GM19239 (cell line): ENCODE results near the gene CTAG1B.
"Not testable (repeated sequence)": the region's sequence is repeated elsewhere in the genome, so short reads cannot be mapped to it uniquely, and the experiment has no call there.

Source experiments
- DNase-seq: peaks from one replicate; pipeline ENCODE4 v3.0.0; 2011; ENCODE audit warnings: low spot score; ENCODE audit not compliant: insufficient read length
- FAIRE-seq: peaks from 2 replicates; lab custom pipeline; 2011; peaks lifted over from hg19 to GRCh38; lab: Jason Lieb, UNC

Gene CTAG1B

GRCh38 chrX:154619182-154619581 is at the start of gene CTAG1B:
Gene CTAG1B (minus strand): TSS chrX:154619282. CDS start chrX:154619218, 64 bp downstream.
- FAIRE-seq, DNase-seq: not testable (repeated sequence)

- FAIRE-seq: peak; percentile 67
- DNase-seq: no peak
Observed at GRCh38 chrX:154661899-154662298, 42.8 kb upstream of the CTAG1B start.

DNA sequence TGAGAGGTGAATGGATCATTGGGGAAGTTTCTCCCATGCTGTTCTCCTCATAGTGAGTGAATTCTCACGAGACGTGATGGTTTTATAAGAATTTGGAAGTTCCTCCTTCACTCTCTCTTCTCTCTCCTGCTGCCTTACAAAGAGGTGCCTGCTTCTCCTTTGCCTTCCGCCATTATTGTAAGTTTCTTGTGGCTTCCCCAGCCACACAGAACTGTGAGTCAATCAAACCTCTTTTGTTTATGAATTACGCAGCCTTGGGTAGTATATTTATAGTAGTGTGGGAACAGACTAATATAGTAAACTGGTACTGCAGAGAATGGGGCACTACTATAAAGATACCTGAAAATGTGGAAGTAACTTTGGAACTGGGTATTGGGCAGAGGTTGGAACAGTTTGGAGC is 42.1 kb upstream of the CTAG1B start:
- FAIRE-seq (no peak), DNase-seq (no peak)

GRCh38 chrX:154660541-154660940 is 41.5 kb upstream of the CTAG1B start:
- DNase-seq (no peak), FAIRE-seq (no peak)

DNA sequence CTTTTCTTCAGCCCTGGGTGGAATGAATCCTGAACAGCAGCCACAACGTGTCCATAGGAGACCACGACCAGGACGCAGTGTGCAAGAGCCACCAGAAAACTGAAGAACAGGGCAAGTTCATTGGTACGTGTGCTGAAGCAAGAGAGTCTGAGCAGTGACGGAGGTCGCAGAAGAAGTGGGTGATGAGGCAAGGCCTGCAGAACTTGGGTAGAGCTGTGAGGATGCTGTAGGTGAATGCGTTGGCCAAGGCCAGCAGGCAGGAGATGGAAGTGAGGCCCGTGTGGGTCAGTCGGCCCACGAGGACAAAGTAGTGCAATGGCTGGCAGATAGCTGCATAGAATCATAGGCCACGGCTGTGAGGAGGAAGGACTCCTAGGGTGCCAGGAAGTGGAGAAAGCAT is 39.9 kb upstream of the CTAG1B start:
- FAIRE-seq: no peak

DNA sequence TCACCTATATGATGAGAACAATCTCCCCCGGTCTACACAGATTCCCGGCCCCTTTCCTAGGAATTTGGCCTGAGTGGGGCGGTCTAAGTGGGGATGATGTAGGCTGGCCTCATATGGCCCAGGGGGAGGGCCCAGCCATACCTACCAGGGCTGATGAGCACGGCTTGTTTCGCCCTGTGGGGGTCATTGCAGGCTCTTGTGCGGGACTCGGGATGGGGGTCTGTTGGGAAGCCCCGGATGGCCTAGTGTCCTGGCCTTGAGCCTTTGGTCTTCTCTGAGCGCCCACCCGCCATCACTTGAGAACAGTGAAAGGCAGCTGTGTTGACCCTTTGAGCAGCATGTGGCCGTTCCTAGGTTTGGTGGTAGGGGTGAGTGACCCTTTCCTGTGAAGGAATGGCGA is 39.1 kb upstream of the CTAG1B start:
- DNase-seq (no peak), FAIRE-seq (no peak)

More for the DNA sequence above, 39.9 kb upstream of the CTAG1B start:
- DNase-seq: no peak

DNA sequence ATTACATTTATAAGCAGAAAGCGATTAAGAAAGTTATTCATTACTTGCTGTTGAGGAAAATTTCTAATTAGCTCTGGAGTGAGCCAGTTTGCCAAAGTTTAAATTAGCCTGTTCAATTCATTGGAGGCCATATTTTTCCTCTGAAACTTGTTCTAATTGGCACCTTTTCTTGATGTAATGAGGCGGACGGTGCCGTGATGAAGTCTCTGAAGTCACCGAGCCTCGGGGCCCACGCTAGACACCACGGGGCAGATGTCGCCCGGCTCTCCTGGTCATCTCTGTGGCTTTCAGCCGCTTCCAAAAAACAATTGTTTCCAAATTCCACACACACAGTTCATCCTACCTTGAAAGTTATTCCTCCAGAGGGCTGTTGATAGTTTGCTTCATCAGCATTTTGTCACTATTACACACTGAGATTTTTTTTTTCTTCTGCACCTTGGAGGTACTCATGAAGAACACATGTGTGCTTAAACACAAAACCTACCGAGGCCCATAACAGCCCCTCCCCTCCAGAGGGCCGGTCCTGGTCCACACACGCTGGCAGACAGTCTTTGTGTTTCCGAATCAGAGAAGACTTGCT is 38.2 kb upstream of the CTAG1B start:
- no peak for FAIRE-seq
- no peak for DNase-seq

- DNase-seq (no peak), FAIRE-seq (no peak)
Observed at GRCh38 chrX:154655786-154656185, 36.7 kb upstream of the CTAG1B start.

DNA sequence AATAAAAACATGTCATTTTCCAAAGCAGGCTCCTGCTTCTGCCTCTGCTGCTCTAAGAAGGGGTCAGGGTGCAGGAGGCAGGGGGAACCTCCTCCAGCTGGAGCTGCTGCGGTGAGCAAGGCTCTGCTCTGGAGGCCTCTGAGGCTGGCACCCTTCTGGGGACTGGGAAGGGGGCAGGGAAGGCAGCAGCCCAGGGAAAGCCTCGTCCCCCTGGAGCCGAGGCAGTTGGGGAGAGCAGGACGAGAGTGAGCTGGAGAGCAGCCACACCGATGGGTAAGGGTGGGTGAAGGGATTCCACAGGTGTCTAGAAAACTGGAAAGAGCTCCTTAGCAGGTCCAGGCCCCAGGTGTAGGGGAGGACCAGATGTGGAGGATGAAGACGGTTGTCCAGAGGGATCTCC is 36.3 kb upstream of the CTAG1B start:
- FAIRE-seq: no peak
- no peak for DNase-seq

DNA sequence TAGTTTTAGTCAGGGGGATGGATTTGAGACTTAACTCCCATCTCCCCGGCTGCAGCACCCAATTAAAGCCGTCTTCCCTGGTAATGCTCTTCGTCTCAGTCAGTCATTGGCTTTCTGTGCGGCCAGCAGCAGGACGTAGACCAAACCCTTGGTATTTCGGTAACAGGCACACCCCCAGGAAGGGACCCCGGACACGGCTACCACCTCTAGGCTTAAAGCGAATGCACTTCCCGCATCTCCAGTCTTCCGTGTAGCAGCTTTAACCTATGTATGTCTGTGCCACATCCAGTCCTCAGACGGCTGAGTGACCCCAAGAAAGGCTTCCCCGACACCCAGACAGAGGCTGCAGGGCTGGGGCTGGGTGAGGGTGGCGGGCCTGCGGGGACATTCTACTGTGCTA is 35.8 kb upstream of the CTAG1B start:
- FAIRE-seq (no peak), DNase-seq (no peak)

GRCh38 chrX:154654372-154654771 is 35.3 kb upstream of the CTAG1B start:
- FAIRE-seq (no peak), DNase-seq (no peak)

DNA sequence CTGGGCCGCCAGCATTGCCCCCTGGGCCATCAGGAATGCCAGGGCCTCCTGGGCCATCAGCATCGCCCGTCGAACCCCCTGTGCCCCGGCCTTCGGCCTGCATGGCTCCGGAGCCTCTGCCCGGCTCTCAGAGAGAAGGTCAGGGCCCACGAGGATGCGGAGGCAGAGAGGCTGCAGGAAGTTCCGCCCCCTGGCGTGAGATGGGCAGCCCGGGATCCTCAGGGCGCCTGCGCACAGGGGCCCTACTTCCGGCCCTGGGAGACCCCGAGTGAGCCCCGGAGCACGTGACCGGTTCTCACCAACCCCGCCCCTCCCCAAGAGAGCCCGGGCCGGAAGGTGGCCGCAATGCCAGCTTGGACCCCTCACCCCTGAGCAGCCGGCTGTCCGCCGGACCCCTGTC is 34.3 kb upstream of the CTAG1B start, which contains the start of gene CTAG2:
TSS of gene CTAG2 (minus strand) at position 167 of the 400 bp plus-strand sequence. CDS start at position 103, 64 bp downstream.
- FAIRE-seq, DNase-seq: not testable (repeated sequence)

DNA sequence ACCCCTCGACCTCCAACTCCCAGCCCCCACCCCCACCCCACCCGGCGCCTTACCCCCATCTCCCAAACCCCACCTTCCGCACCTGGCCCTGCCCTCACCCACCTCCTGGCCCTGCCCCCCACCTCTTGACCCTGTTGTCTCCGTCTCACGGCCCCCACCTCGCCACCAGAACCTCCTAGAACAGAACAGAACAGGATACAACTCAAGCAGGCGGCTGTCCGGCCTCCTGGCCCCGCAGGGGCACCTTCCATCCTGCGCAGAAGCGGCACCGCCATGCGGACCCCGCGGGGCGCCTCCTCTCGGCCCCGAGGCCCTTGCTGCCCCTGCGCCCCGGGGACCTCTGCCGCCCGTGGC is 33.9 kb upstream of the CTAG1B start:
- FAIRE-seq: no peak

GRCh38 chrX:154652311-154653047 is 33.4 kb upstream of the CTAG1B start:
- no peak for DNase-seq
- no peak for FAIRE-seq

More for the DNA sequence above, 33.9 kb upstream of the CTAG1B start:
- no peak for DNase-seq

GRCh38 chrX:154650221-154650510 is 31.1 kb upstream of the CTAG1B start:
- DNase-seq (no peak), FAIRE-seq (no peak)

GRCh38 chrX:154649503-154650220 is 30.6 kb upstream of the CTAG1B start:
- DNase-seq (no peak), FAIRE-seq (no peak)

- no peak for FAIRE-seq
- DNase-seq: no peak
Observed at GRCh38 chrX:154648931-154649330, 29.8 kb upstream of the CTAG1B start.

DNA sequence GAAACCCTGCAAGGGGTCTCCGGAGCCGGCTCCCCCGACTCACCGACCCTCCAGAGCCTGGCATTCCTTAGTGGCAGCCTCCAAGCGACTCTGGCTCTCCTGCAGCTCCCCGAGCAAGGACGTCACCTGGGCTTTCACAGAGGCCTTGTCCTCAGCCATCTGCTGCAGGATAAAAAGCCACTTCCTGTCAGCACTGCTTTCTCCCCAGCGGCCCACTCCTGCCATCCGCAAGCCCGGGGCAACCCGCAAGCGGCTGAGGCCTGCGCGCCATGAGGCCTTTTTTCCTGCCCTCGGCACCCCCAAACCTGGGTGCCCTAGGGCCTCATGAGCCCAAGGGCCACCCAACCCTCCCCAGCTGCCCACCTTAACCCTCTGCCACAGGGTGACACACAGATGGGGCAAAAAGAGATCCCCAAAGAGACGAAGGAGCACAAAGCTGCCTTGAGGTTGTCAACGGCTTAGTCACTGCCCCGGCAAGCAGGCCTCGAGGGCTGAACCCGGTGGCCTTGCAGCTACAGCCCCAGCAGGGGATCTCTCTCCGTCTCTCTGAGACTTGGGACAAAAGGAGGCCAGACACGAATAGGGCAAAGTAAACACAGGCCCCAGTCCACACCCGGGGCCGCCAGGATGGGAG is 26.8 kb upstream of the CTAG1B start:
- FAIRE-seq, DNase-seq: not testable (repeated sequence)

DNA sequence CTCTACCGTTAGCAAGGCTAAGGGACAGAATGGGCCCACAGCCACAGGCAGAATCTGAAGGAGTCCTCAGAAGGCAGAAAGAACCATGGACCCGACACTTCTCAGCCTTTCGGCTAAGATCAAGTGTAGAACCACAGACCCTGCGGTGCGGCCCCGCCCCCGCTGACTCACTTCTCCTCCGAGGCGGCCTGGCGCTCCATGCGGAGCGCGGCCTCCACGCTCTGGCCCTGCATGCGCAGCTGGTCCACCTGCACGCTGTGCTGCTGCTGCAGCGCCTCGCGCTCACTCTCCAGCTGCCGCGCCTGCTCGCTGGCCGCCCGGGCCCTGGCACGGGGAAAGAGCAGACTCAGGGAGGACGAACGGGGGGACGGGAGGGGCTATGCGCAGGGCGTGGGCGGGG is 24.6 kb upstream of the CTAG1B start:
- not testable (repeated sequence) for DNase-seq, FAIRE-seq

- not testable (repeated sequence) for FAIRE-seq, DNase-seq
Observed at GRCh38 chrX:154641740-154642139, 22.7 kb upstream of the CTAG1B start.

GRCh38 chrX:154633661-154634060 is 14.6 kb upstream of the CTAG1B start:
- not testable (repeated sequence) for DNase-seq, FAIRE-seq
